ENCODE measurements around the gene ADNP2. TPM values are rescaled to one million over a fixed set of nuclear protein-coding genes. Genes with fewer than 3 reads are reported as not detected.
A peak's percentile ranks its signal among the peaks of the same experiment; 100 is the strongest.

The ADNP2 gene
- total RNA-seq, 1 experiment from 2014 or later: 15.5 TPM

- Histone ChIP-seq H3K9me3 (ENCODE audit: low read length) (0 out of 2 replicates have a peak, but pooled peaks cover 3% of the 10 kb centered on the region), H3K4me3 (ENCODE audit: low read length) (no peak overlapping the region), H3K4me2 (ENCODE audit: low read depth, low read length, poor library complexity, severe bottlenecking) (no peak overlapping the region), H3K79me2 (ENCODE audit: low read length) (no peaks in the 10 kb centered on the region), H4K20me1 (ENCODE audit: insufficient read depth, low read depth, low read length) (no peaks in the 10 kb centered on the region), H3K9ac (ENCODE audit: low read length) (no peak overlapping the region), H2AFZ (ENCODE audit: low read length) (no peak overlapping the region), H3K9me2 (replicated peaks; ENCODE audit: insufficient read depth, low read length) (no peaks in the 10 kb centered on the region), H3K4me1 (ENCODE audit: low read length) (no peaks in the 10 kb centered on the region), H3K27ac (ENCODE audit: low read length) (no peak overlapping the region), H3K36me3 (ENCODE audit: insufficient read depth, low read length) (no peaks in the 10 kb centered on the region), H3K27me3 (ENCODE audit: low read length) (no peaks in the 10 kb centered on the region)
- DNase-seq: no peak
Measured at GRCh38 chr18:80096032-80096565, 13.0 kb upstream of the ADNP2 start.

GRCh38 chr18:80097201-80097600 lies 11.9 kb upstream of the ADNP2 start:
- Histone ChIP-seq H3K4me2 (ENCODE audit: low read depth, low read length, poor library complexity, severe bottlenecking) (no peak overlapping the region), H3K4me3 (ENCODE audit: low read length) (no peak overlapping the region), H3K4me1 (ENCODE audit: low read length) (no peaks in the 10 kb centered on the region), H4K20me1 (ENCODE audit: insufficient read depth, low read depth, low read length) (no peaks in the 10 kb centered on the region), H3K36me3 (ENCODE audit: insufficient read depth, low read length) (no peaks in the 10 kb centered on the region), H3K27me3 (ENCODE audit: low read length) (0 out of 2 replicates have a peak, but pooled peaks cover 2% of the 10 kb centered on the region), H2AFZ (ENCODE audit: low read length) (no peak overlapping the region), H3K27ac (ENCODE audit: low read length) (no peak overlapping the region), H3K9ac (ENCODE audit: low read length) (no peak overlapping the region), H3K79me2 (ENCODE audit: low read length) (no peaks in the 10 kb centered on the region), H3K9me3 (ENCODE audit: low read length) (no peaks in the 10 kb centered on the region), H3K9me2 (replicated peaks; ENCODE audit: insufficient read depth, low read length) (no peaks in the 10 kb centered on the region)
- DNase-seq: no peak

- Histone ChIP-seq H3K27me3 (ENCODE audit: low read length) (0 out of 2 replicates have a peak, but pooled peaks cover 3% of the 10 kb centered on the region), H3K79me2 (ENCODE audit: low read length) (no peaks in the 10 kb centered on the region)
Measured at GRCh38 chr18:80103231-80103630, 5.8 kb upstream of the ADNP2 start.

GRCh38 chr18:80104364-80104779 lies 4.7 kb upstream of the ADNP2 start:
- Histone ChIP-seq H3K4me2 (ENCODE audit: low read depth, low read length, poor library complexity, severe bottlenecking) (no peak overlapping the region), H3K4me3 (ENCODE audit: low read length) (no peak overlapping the region), H3K4me1 (ENCODE audit: low read length) (peaks cover 8% of the 10 kb centered on the region), H2AFZ (ENCODE audit: low read length) (no peak overlapping the region), H3K79me2 (ENCODE audit: low read length) (no peaks in the 10 kb centered on the region), H3K27ac (ENCODE audit: low read length) (no peak overlapping the region), H3K9me3 (ENCODE audit: low read length) (0 out of 2 replicates have a peak, but pooled peaks cover 3% of the 10 kb centered on the region), H3K36me3 (ENCODE audit: insufficient read depth, low read length) (no peaks in the 10 kb centered on the region), H4K20me1 (ENCODE audit: insufficient read depth, low read depth, low read length) (no peaks in the 10 kb centered on the region), H3K27me3 (ENCODE audit: low read length) (0 out of 2 replicates have a peak, but pooled peaks cover 3% of the 10 kb centered on the region), H3K9me2 (replicated peaks; ENCODE audit: insufficient read depth, low read length) (no peaks in the 10 kb centered on the region), H3K9ac (ENCODE audit: low read length) (no peak overlapping the region)
- no peak for DNase-seq

More at GRCh38 chr18:80103231-80103630, 5.8 kb upstream of the ADNP2 start:
- Histone ChIP-seq H3K4me1 (ENCODE audit: low read length) (peaks cover 8% of the 10 kb centered on the region), H3K27ac (ENCODE audit: low read length) (no peak overlapping the region), H2AFZ (ENCODE audit: low read length) (no peak overlapping the region), H3K9me3 (ENCODE audit: low read length) (no peaks in the 10 kb centered on the region), H3K9me2 (replicated peaks; ENCODE audit: insufficient read depth, low read length) (no peaks in the 10 kb centered on the region), H3K36me3 (ENCODE audit: insufficient read depth, low read length) (no peaks in the 10 kb centered on the region), H3K4me3 (ENCODE audit: low read length) (no peak overlapping the region), H4K20me1 (ENCODE audit: insufficient read depth, low read depth, low read length) (no peaks in the 10 kb centered on the region), H3K9ac (ENCODE audit: low read length) (no peak overlapping the region), H3K4me2 (ENCODE audit: low read depth, low read length, poor library complexity, severe bottlenecking) (no peak overlapping the region)
- no peak for DNase-seq

- Histone ChIP-seq H3K27ac (ENCODE audit: low read length) (no peak overlapping the region), H3K4me3 (ENCODE audit: low read length) (no peak overlapping the region), H3K4me1 (ENCODE audit: low read length) (peaks cover 13% of the 10 kb centered on the region), H3K4me2 (ENCODE audit: low read depth, low read length, poor library complexity, severe bottlenecking) (peak overlapping the region; percentile 25), H3K36me3 (ENCODE audit: insufficient read depth, low read length) (no peaks in the 10 kb centered on the region), H3K27me3 (ENCODE audit: low read length) (0 out of 2 replicates have a peak, but pooled peaks cover 3% of the 10 kb centered on the region), H3K9me3 (ENCODE audit: low read length) (0 out of 2 replicates have a peak, but pooled peaks cover 3% of the 10 kb centered on the region), H3K79me2 (ENCODE audit: low read length) (peaks cover 10% of the 10 kb centered on the region), H4K20me1 (ENCODE audit: insufficient read depth, low read depth, low read length) (peaks cover 5% of the 10 kb centered on the region; the same call in 1 of the 2 replicates), H2AFZ (ENCODE audit: low read length) (peak overlapping the region; percentile 3; the same call in 1 of the 2 replicates), H3K9me2 (replicated peaks; ENCODE audit: insufficient read depth, low read length) (no peaks in the 10 kb centered on the region), H3K9ac (ENCODE audit: low read length) (peak overlapping the region; percentile 2; the same call in 1 of the 2 replicates)
- DNase-seq: no peak
Measured at GRCh38 chr18:80105369-80106167, 3.5 kb upstream of the ADNP2 start.

GRCh38 chr18:80106482-80107051 lies 2.5 kb upstream of the ADNP2 start:
- Histone ChIP-seq H3K9me2 (replicated peaks; ENCODE audit: insufficient read depth, low read length) (no peaks in the 10 kb centered on the region), H3K79me2 (ENCODE audit: low read length) (peaks cover 20% of the 10 kb centered on the region), H3K4me2 (ENCODE audit: low read depth, low read length, poor library complexity, severe bottlenecking) (no peak overlapping the region), H3K27me3 (ENCODE audit: low read length) (0 out of 2 replicates have a peak, but pooled peaks cover 3% of the 10 kb centered on the region), H3K27ac (ENCODE audit: low read length) (no peak overlapping the region), H3K4me1 (ENCODE audit: low read length) (peaks cover 16% of the 10 kb centered on the region), H3K4me3 (ENCODE audit: low read length) (no peak overlapping the region), H3K9ac (ENCODE audit: low read length) (no peak overlapping the region), H3K36me3 (ENCODE audit: insufficient read depth, low read length) (no peaks in the 10 kb centered on the region), H4K20me1 (ENCODE audit: insufficient read depth, low read depth, low read length) (peaks cover 5% of the 10 kb centered on the region; the same call in 1 of the 2 replicates), H3K9me3 (ENCODE audit: low read length) (0 out of 2 replicates have a peak, but pooled peaks cover 3% of the 10 kb centered on the region), H2AFZ (ENCODE audit: low read length) (no peak overlapping the region)
- DNase-seq: no peak

GRCh38 chr18:80107426-80107825 lies 1.6 kb upstream of the ADNP2 start:
- H3K4me3 ChIP-seq (ENCODE audit: low read length): no peak overlapping the region
- no peaks in the 10 kb centered on the region for H3K9me2 ChIP-seq (replicated peaks; ENCODE audit: insufficient read depth, low read length)
- H3K36me3 ChIP-seq (ENCODE audit: insufficient read depth, low read length): no peaks in the 10 kb centered on the region
- H2AFZ ChIP-seq (ENCODE audit: low read length): no peak overlapping the region
- no peak for DNase-seq
- H3K27me3 ChIP-seq (ENCODE audit: low read length): no peaks in the 10 kb centered on the region
- 0 out of 2 replicates have a peak, but pooled peaks cover 3% of the 10 kb centered on the region for H3K9me3 ChIP-seq (ENCODE audit: low read length)
- no peak overlapping the region for H3K9ac ChIP-seq (ENCODE audit: low read length)
- peaks cover 16% of the 10 kb centered on the region for H3K4me1 ChIP-seq (ENCODE audit: low read length)
- no peak overlapping the region for H3K4me2 ChIP-seq (ENCODE audit: low read depth, low read length, poor library complexity, severe bottlenecking)
- H3K79me2 ChIP-seq (ENCODE audit: low read length): peaks cover 28% of the 10 kb centered on the region
- H4K20me1 ChIP-seq (ENCODE audit: insufficient read depth, low read depth, low read length): peaks cover 5% of the 10 kb centered on the region; the same call in 1 of the 2 replicates
- H3K27ac ChIP-seq (ENCODE audit: low read length): no peak overlapping the region

- Histone ChIP-seq H3K79me2 (ENCODE audit: low read length) (peaks cover 34% of the 10 kb centered on the region), H3K36me3 (ENCODE audit: insufficient read depth, low read length) (no peaks in the 10 kb centered on the region), H3K9me2 (replicated peaks; ENCODE audit: insufficient read depth, low read length) (no peaks in the 10 kb centered on the region), H3K9me3 (ENCODE audit: low read length) (0 out of 2 replicates have a peak, but pooled peaks cover 3% of the 10 kb centered on the region), H3K4me1 (ENCODE audit: low read length) (peaks cover 16% of the 10 kb centered on the region), H4K20me1 (ENCODE audit: insufficient read depth, low read depth, low read length) (peaks cover 5% of the 10 kb centered on the region; the same call in 1 of the 2 replicates), H3K27me3 (ENCODE audit: low read length) (no peaks in the 10 kb centered on the region), H3K4me3 (ENCODE audit: low read length) (no peak overlapping the region), H3K4me2 (ENCODE audit: low read depth, low read length, poor library complexity, severe bottlenecking) (no peak overlapping the region), H3K9ac (ENCODE audit: low read length) (no peak overlapping the region), H2AFZ (ENCODE audit: low read length) (no peak overlapping the region), H3K27ac (ENCODE audit: low read length) (no peak overlapping the region)
- DNase-seq: no peak
Measured at GRCh38 chr18:80108121-80108536, 933 bp upstream of the ADNP2 start.

All from Karpas-422 (cell line).